GM18505 (cell line): ENCODE results near the gene HDAC10.

Experiments
- ATAC-seq: cut with Tn5 transposase; IDR thresholded peaks from one replicate; pipeline ENCODE4 v1.9.1; 2021; ENCODE audit not compliant: unreplicated experiment
- POLR2A ChIP-seq: IDR thresholded peaks from 4 replicates; pipeline ENCODE4 v1.6.1; 2011; ENCODE audit warnings: borderline replicate concordance; ENCODE audit not compliant: insufficient read depth, insufficient read length; ENCODE audit errors: extremely low read depth

HDAC10 gene

DNA sequence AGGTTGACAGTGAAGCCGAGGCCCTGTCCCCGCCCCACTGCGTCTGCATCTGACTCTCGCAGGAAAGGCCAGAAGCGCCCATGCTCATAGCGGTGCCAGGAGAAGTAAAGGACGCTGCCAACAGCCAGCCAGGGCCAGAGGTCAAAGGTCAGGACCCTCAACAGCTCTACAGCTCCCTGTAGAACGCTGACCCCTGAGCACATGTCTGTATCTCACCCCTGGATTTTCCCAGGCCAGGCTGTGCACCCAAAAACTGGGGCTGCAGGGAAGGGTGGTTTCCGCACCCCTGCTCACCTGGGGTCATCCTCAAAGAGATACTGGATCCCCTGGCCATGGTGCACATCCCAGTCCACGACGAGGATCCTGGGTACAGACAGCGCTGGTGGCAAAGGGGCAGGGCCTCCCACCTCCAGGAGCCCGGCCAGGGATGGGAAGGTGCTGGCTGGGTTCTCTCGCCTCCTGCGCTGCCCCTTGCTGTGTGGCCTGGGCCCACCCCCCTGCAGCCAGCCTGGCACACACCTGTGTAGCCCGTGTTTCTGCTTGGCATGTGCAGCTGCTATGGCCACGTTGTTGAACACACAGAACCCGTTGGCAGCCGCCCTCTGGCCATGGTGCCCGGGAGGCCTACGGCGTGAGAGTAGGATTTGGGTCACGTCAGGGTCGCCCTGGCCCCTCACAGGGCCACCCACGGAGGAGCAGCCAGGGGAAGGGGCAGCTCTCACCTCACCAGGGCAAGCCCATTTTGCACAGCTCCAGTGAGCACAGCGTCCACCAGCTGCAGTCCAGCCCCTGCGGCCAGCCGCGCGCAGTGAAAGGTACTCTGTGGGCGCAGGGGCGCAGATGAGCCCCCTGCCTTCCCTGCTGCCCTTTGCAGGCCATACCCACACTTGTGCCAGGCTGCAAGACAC, 1.5 kb downstream of the HDAC10 start:
- TF ChIP-seq POLR2A, result no peak
- no peak for ATAC-seq

DNA sequence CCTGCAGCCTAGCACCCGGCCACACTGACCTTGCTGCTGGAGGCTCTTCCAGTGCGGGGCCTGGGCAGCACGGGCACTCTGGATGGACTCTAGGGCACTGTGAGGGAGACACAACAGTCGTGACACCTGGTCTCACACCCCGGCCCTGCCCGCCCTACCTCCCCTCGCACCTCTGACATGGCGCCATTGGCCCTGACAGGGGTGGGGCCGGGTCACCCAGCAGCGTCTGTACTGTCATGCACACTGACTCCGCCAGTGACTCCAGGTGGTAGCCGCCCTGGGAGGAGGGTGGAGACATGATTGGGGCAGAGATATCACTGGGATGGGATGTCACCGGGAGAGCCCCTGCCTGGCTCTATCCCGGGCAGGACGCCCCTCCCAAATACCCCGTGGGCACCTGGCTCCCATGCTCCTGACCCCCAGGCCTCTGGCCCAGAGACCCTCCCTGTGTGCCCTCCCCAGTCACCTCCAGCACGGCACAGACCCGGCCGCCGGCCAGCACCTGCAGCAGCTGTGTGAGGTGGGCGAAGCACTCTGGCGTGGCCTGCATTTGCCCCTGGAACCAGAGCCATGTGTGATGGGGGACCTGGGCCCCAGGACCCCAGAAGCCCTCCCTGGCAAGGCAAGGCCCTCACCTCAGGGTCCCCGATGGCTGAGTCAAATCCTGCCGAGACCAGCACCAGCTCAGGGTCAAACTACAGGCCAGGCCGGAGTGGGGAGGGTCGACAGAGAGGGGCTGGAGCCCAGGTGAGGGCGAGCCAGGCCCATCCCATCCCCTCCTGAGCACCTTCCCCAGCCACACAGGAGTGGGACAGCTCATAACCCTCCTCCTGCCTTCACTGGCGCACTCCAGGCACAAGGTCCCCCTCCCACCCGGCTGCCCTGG, 2.6 kb downstream of the HDAC10 start:
- no peak for ATAC-seq

DNA sequence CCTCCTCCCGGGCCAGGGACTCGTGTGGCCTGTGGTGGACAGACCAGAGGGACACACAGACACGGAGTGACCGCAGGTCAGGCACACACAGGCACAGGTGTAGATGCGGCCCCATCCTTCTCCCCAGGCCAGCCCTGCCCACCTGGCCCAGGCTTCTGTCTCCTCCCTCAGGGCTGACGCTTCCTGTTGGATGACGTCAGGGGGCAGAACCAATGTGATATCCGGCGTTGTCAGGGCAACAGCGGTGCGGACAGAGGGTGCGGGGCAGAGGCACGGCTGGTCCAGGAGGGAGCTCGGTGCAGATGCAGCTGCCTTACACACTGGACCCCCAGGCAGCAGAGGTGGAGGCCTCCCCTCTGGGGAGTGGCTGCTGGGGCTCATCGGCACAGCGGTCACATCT, 3.3 kb downstream of the HDAC10 start:
- ATAC-seq, result no peak
- TF ChIP-seq POLR2A, result no peak

More for the DNA sequence above, 2.6 kb downstream of the HDAC10 start:
- TF ChIP-seq POLR2A, result no peak

DNA sequence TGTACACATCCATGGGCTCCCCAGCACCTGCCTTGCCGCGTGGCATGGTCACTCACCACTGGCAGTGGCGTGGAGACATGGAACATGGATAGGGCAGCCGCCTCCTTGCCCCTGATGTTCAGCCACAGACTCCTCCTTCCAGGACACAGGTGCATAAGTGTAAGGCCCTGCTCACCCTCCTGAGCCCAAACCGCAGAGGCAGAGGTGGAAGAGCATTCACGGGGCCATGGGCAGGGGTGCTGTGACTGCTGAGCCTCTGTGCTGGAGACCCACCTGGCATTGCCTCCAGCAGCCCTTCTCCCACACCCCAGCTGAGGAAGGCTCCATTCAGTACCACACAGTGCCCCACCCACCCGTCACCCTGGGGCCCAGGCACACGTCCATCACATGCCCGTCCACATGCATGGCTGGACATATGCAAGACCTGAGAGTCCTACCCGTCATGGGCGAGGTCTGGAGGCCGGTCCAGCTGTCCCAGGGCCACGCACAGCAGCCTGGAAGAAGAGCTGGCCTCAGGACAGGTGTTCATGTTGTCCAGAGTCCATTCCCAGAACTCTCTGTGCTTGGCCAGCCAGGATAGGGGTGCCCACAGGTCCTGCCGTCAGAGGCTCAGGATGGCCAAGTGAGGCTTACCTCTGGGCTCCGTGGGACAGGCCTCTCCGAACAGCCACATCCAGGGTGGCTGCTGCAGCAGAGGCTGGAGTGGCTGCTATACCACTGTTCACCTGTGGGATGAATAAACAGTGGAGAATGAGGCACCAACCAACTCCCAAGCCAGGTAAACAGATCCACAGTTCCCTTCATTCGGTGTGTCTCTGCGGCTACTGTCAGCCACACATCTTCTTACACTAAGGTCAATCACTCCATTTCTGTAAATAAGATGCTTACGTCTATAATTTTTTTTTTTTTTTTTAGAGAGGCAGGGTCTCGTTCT, 4.6 kb downstream of the HDAC10 start:
- no peak for ATAC-seq
- no peak for TF ChIP-seq POLR2A

DNA sequence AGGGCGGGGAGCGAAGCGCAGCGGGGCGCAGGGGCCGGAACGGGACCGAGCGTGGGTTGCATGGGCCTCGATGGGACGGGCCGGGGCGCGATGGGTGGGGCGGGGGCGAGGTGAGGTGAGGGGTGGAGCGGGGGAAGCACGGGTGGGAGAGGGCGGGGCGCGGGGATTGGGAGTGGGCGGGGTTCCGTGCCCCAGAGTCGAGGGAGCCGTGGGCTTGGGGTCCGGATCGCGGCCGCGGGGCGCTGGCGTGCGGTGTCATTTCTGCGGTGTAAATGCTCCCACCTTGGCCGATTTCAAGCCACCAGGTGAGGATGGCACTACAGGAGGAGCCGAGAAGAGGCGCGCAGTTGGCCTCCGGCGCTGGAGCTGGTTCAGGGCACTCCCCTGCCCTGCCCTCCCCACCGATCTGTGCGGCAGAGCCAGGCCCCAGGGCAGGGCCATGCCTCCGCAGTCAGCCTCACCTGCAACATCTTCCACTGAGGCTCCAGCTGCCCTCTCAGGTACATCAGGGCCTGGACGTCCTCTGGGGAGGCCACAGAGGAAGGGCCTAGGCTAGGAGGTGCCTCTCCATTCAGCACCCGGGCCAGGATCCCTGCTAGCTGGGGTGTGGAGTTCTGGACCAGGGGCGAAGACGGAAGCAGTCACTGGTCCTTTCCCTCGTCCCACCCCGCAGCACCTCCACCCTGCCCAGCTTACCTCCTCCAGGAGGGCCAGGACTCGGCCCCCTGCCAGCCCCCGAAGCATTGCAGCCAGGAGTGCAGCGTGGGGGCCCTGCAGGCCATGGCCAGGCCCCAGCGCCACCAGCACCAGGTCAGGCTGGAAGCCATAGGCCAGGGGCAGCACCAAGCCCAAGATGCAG, 5.6 kb downstream of the HDAC10 start:
- ATAC-seq, result no peak
- TF ChIP-seq POLR2A, result no peak

DNA sequence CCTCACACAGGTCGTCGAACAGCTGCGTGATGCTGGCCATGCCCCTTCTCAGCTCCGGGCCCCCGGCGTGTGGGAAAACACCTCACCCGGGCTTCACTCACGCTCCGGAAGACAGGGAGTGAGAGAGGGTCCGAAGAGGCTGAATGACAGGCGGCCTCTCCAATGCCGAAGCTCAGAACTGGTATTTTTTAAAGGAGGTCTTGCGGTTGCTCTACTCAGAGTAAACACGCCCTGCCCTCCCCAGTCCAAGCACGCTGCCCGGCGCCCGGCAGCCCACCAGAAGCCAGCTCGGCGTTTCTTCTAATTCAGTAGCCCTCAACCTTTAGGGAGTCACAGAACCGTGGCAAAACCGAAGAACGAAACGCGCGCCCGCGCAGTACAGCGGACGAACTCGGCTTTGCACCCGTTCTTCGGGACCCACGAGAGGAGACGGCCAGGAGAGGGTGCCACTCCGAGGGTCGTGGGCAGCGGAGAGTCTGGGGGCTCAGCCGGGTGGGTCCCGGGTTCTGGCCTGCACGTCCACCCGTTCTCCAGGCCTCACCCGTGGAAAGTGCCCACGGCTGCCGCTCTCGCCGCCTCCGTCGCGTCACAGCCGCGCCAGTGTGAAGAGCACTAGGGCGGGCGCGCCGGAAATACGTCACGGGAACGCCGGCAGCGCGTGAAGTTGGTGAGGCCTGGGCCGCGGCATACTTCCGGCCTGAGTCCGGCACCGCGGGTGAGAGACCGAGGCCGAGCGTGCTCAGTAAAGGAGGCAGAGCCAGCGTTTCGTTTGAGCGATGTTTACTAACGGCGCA, 6.4 kb downstream of the HDAC10 start, which contains the start of gene TUBGCP6:
Gene TUBGCP6 (minus strand): TSS at position 604 of the 794 bp plus-strand sequence. CDS start 564 bp downstream, at position 40.
- TF ChIP-seq POLR2A, result peak; percentile 92
- peak; percentile 73 for ATAC-seq

GRCh38 chr22:50243685-50244419, 7.2 kb downstream of the HDAC10 start:
- ATAC-seq, result no peak
- no peak for TF ChIP-seq POLR2A

GRCh38 chr22:50242406-50242949, 8.6 kb downstream of the HDAC10 start:
- ATAC-seq, result no peak
- TF ChIP-seq POLR2A, result no peak

DNA sequence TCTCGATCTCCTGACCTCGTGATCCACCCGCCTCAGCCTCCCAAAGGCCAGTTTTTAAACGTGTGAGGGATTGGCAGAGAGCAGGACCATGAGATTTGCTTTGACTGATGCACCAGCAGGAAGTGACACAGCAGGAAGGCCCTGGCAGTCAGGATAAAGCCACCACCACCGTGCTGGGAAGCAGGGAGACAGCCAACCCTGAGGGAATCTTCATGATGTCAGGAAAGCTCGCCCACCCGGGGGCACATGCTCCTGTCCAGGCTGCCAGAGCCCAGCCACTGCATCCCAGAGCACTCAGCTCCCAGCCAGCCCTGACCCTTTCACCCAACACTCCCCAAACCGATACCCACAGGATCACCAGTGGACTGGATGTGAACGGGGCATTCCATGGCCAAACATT, 12.3 kb downstream of the HDAC10 start:
- no peak for ATAC-seq
- TF ChIP-seq POLR2A, result no peak

DNA sequence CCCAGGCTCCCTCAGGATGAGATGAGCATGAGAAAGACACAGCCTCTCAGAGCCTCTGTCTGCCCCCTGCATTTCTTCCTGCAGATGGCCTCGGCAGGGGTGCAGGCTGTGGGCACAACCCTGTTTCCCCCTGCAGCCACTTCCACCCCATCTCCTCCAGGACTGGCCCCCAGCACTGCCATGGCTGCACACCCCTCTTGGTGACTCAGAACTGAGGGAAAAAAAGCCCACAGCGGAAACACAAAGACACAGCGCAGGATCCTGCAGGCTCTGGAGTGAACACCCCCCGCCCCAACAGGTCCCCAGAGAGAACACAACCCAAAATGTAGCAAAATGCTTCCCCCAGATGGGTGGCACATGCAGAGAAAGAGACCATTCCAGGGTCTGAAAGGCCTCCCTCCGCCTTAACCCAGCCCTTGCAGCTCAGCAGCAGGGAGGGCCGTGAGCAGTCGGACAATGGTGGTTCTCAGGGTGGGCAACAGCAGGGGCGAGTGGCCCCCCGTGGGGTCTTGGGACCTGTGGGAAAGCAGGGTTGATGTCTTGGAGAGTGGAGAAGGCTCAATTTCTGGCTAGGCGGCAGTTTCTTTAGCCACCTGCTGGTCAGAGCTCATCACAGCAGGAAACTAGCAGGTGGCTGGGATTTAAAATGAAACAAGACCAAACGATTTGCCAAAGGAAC, 14.2 kb downstream of the HDAC10 start:
- no peak for TF ChIP-seq POLR2A
- ATAC-seq, result no peak
